GM19238 (cell line): ENCODE data around the gene RSF1.

Source experiments
- DNase-seq: peaks from one replicate; pipeline ENCODE4 v3.0.0; 2011; ENCODE audit warnings: low spot score; ENCODE audit not compliant: insufficient read length

The RSF1 gene

GRCh38 chr11:77617892-77618291, 202.6 kb downstream of the RSF1 start:
- DNase-seq: no peak

- no peak for DNase-seq
Observed at GRCh38 chr11:77611921-77612320, 208.6 kb downstream of the RSF1 start.
